Uterus (tissue), 4 donors: ENCODE data around the gene SUCLG2. TPM values are rescaled to one million over a fixed set of nuclear protein-coding genes. Genes with fewer than 3 reads are reported as not detected.

ENCODE experiments used
- DNase-seq, 2 donors: peaks; one replicate each; pipeline ENCODE4 v3.0.0-alpha.2; 2019 to 2020
- H3K27ac ChIP-seq, 2 donors: fragments of 200-600 bp; sonication (generic); 1 replicate in 1 of 2; 2 replicates in 1 of 2; pipeline ENCODE4 v1.5.1; 2016 to 2018
- H3K27me3 ChIP-seq, 2 donors: fragments of 200-600 bp; sonication (generic); one replicate each; pipeline ENCODE4 v1.5.1; 2018 to 2019; ENCODE audit warnings: control low read depth in 1 of 2
- H3K36me3 ChIP-seq, 2 donors: fragments of 200-600 bp; sonication (generic); one replicate each; pipeline ENCODE4 v1.5.1; 2019; ENCODE audit warnings: control low read depth in 1 of 2
- H3K4me1 ChIP-seq, 2 donors: fragments of 200-600 bp; sonication (generic); one replicate each; pipeline ENCODE4 v1.5.1; 2018 to 2019; ENCODE audit warnings: control low read depth in 1 of 2
- H3K4me3 ChIP-seq, 2 donors: fragments of 200-600 bp; sonication (generic); 1 replicate in 1 of 2; 2 replicates in 1 of 2; pipeline ENCODE4 v1.5.1; 2018 to 2019; ENCODE audit warnings: mild to moderate bottlenecking in 1 of 2
- H3K9me3 ChIP-seq, 2 donors: fragments of 200-600 bp; sonication (generic); one replicate each; pipeline ENCODE4 v1.5.1; 2019; ENCODE audit warnings: control low read depth in 1 of 2
- POLR2A ChIP-seq, 2 donors: fragments of 450-650 bp; IDR thresholded peaks; one replicate each; pipeline ENCODE4 v1.6.1; 2016; ENCODE audit warnings: antibody characterized with exemption in 2 of 2, mild to moderate bottlenecking in 1 of 2, moderate library complexity in 1 of 2
- intact Hi-C: fragments of 100-400 bp; cut with DNase I; formaldehyde crosslinking; loops from one replicate; pipeline ENCODE4 v1.15.1; 2023; ENCODE audit warnings: low total_unique reads
- total RNA-seq, 4 donors: library from RNA; depleted of rRNA in 3 of 4; stranded (reverse); fragments of >200 nt in 3 of 4; gene quantifications; one replicate each; pipeline versions ENCODE4 v1.1.0 to v1.2.4, GENCODE V29; 2014 to 2023
- TF ChIP-seq, protein P1 (sequence below), 4 experiments: fragments of 200-600 bp in 2 of 4; fragments of 450-650 bp in 2 of 4; sonication (generic) in 2 of 4; IDR thresholded peaks; one replicate each; pipeline ENCODE4 v1.5.1; 2016 to 2019; ENCODE audit warnings: antibody characterized with exemption in 4 of 4, mild to moderate bottlenecking in 2 of 4, moderate library complexity in 1 of 4
- donor health status: DM: yes; HTN: yes; CAD: no.

Gene SUCLG2
- total RNA-seq, 4 donors from 2014 or later = 30.5 to 77.0 (median 45.2) TPM

DNA sequence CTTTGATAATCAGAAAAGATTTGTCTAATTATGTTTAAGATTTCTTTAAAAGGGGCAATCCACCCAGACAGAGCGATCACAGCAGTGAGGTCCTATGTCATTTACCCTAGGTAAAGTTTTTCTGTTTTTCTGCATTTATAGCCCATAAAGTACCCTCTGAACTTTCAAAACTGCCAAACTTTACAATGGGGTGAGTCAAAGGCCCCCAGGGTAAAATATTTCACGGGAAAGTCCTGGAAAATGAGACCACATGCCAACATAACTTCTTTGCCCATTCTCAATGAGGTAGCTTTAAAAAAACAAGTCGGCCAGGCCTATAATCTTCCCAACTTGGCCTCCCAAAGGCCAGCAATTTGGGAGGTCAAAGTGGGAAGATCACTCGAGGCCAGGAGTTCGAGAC lies 53.0 kb downstream of the SUCLG2 start:
- intact Hi-C loops = no loop called here

DNA sequence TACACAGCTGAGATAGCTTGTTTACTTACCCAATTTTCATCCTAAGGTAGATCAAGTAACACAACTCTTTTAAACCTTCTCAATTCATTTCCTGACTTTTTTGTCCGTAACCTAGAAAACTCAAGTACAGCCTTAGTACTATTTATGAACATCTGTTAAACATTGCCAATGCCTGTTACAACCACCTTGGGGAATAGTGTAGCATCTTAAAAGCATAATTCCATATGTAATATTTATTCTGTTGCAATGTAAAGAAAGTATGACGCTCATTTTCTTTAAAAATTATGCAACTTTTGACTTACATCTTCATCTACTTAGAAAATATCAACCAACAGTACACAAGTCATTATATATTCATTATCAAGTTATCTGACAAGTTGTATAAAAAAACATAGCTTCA lies 54.6 kb downstream of the SUCLG2 start:
- Histone ChIP-seq H3K4me1 (no peaks in the 10 kb centered on the region), H3K4me3 (no peak overlapping the region), H3K36me3 (no peaks in the 10 kb centered on the region), H3K27me3 (no peaks in the 10 kb centered on the region), H3K9me3 (no peaks in the 10 kb centered on the region), H3K27ac (no peak overlapping the region)
- intact Hi-C loops = no loop called here
- DNase-seq = no peak
- TF ChIP-seq, protein P1, sequence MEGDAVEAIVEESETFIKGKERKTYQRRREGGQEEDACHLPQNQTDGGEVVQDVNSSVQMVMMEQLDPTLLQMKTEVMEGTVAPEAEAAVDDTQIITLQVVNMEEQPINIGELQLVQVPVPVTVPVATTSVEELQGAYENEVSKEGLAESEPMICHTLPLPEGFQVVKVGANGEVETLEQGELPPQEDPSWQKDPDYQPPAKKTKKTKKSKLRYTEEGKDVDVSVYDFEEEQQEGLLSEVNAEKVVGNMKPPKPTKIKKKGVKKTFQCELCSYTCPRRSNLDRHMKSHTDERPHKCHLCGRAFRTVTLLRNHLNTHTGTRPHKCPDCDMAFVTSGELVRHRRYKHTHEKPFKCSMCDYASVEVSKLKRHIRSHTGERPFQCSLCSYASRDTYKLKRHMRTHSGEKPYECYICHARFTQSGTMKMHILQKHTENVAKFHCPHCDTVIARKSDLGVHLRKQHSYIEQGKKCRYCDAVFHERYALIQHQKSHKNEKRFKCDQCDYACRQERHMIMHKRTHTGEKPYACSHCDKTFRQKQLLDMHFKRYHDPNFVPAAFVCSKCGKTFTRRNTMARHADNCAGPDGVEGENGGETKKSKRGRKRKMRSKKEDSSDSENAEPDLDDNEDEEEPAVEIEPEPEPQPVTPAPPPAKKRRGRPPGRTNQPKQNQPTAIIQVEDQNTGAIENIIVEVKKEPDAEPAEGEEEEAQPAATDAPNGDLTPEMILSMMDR (IDR thresholded peaks at IDR 0.05) = no peak
- TF ChIP-seq POLR2A (IDR thresholded peaks at IDR 0.05) = no peak

More for the DNA sequence above, 53.0 kb downstream of the SUCLG2 start:
- Histone ChIP-seq H3K27me3 (no peaks in the 10 kb centered on the region), H3K4me3 (no peak overlapping the region), H3K9me3 (no peaks in the 10 kb centered on the region), H3K36me3 (no peaks in the 10 kb centered on the region), H3K27ac (no peak overlapping the region), H3K4me1 (no peaks in the 10 kb centered on the region)
- no peak for TF ChIP-seq POLR2A (IDR thresholded peaks at IDR 0.05)
- TF ChIP-seq, protein P1 (IDR thresholded peaks at IDR 0.05) = no peak
- no peak for DNase-seq

- intact Hi-C loops = no loop called here
- Histone ChIP-seq H3K27ac (no peak overlapping the region), H3K27me3 (no peaks in the 10 kb centered on the region), H3K4me1 (no peaks in the 10 kb centered on the region), H3K4me3 (no peak overlapping the region), H3K36me3 (no peaks in the 10 kb centered on the region), H3K9me3 (no peaks in the 10 kb centered on the region)
- TF ChIP-seq, protein P1 (IDR thresholded peaks at IDR 0.05) = no peak
- TF ChIP-seq POLR2A (IDR thresholded peaks at IDR 0.05) = no peak
- DNase-seq = no peak
Observed at GRCh38 chr3:67598814-67599556, 55.4 kb downstream of the SUCLG2 start.

- no peaks in the 10 kb centered on the region for H3K4me1 ChIP-seq
- intact Hi-C loops = no loop called here
- H3K4me3 ChIP-seq = no peak overlapping the region
- H3K27ac ChIP-seq = no peak overlapping the region
- H3K9me3 ChIP-seq = no peaks in the 10 kb centered on the region
- H3K27me3 ChIP-seq = no peaks in the 10 kb centered on the region
- DNase-seq = no peak
- TF ChIP-seq POLR2A (IDR thresholded peaks at IDR 0.05) = no peak
- TF ChIP-seq, protein P1 (IDR thresholded peaks at IDR 0.05) = no peak
- no peaks in the 10 kb centered on the region for H3K36me3 ChIP-seq
Observed at GRCh38 chr3:67595424-67595823, 59.0 kb downstream of the SUCLG2 start.

- no peaks in the 10 kb centered on the region for H3K27me3 ChIP-seq
- H3K4me3 ChIP-seq = no peak overlapping the region
- intact Hi-C loops = no loop called here
- no peak for DNase-seq
- TF ChIP-seq, protein P1 (IDR thresholded peaks at IDR 0.05) = no peak
- no peak for TF ChIP-seq POLR2A (IDR thresholded peaks at IDR 0.05)
- H3K36me3 ChIP-seq = no peaks in the 10 kb centered on the region
- H3K27ac ChIP-seq = no peak overlapping the region
- no peaks in the 10 kb centered on the region for H3K9me3 ChIP-seq
- no peaks in the 10 kb centered on the region for H3K4me1 ChIP-seq
Observed at GRCh38 chr3:67593761-67594234, 60.6 kb downstream of the SUCLG2 start.
